ENCODE results near the gene PIGBOS1.

DNA sequence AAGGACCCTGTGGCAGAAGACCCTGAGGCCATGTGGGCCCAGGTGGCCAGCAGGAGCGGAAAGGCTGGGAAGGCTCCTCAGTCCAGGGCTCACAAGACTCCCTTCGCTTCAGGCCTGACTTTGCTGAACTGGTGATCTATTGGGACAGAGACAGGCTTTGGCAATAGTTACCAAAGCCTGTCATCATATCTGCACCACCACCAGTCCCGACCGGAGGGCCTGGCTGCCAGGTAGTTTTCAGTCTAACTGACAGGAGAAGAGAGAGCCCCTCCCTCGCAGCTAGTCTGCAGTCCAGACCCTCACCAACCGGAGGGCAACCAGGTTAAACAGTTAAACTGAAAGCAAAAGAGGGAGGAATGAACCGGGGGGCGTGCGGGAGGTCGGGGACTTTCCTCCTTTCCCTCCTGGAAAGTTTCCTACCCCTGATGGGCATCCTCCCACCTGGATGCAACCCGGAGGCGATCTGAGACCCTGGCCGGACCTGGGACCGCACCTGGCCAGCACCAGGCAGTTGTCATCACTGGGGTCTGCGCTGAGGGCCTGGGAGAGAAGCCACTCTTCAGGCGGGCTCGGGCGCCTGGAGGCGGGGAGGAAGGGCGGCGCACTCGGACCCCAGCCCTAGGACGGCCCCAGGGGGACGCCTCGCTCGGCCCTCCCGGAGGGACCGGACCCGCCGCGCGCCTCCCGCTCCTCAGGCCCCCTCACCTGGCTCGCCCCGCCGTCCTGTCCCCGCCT is 29.7 kb downstream of the PIGBOS1 start:
- no peak for TF ChIP-seq EZH2phosphoT487 (IDR thresholded peaks at IDR 0.05; ENCODE audit: insufficient read depth, low read depth)
- TF ChIP-seq EZH2 (IDR thresholded peaks at IDR 0.05; ENCODE audit: insufficient read depth, poor library complexity, severe bottlenecking) = no peak
